Measurements from ENCODE around the gene ZNF582.

DNA sequence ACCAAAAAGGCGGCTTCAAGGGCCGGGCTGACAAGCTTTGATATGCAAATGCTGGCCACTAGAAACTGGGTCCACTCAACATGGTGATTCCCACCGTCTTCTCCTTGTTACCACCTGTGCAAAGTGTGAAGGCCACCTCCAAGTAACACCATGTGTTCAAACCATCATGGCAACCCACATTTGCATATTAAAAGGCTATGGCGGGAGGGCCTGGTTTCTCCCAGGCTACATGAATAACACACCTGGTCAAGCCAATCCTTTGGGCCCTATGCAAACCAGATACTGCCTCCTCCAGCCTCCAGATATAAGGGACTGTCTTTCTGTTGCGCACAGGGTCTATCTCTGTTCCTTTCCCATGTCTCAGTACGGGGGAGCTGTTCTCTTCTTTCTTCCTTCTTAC is 42.1 kb downstream of the ZNF582 start:
- TF ChIP-seq, protein P1, sequence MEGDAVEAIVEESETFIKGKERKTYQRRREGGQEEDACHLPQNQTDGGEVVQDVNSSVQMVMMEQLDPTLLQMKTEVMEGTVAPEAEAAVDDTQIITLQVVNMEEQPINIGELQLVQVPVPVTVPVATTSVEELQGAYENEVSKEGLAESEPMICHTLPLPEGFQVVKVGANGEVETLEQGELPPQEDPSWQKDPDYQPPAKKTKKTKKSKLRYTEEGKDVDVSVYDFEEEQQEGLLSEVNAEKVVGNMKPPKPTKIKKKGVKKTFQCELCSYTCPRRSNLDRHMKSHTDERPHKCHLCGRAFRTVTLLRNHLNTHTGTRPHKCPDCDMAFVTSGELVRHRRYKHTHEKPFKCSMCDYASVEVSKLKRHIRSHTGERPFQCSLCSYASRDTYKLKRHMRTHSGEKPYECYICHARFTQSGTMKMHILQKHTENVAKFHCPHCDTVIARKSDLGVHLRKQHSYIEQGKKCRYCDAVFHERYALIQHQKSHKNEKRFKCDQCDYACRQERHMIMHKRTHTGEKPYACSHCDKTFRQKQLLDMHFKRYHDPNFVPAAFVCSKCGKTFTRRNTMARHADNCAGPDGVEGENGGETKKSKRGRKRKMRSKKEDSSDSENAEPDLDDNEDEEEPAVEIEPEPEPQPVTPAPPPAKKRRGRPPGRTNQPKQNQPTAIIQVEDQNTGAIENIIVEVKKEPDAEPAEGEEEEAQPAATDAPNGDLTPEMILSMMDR (IDR thresholded peaks at IDR 0.05) = no peak
- TF ChIP-seq EZH2 (IDR thresholded peaks at IDR 0.05; ENCODE audit: borderline replicate concordance, insufficient read depth, low read depth, low read length, poor library complexity, severe bottlenecking) = no peak

Measured in B cell (primary cell).